Activated CD8-positive, alpha-beta memory T cell treated with anti-CD3 and anti-CD28 coated beads, Interleukin-2, amount 50 U/mL, for 48 hours (primary cell): Measurements from ENCODE around the gene C2CD2.
A peak's percentile ranks its signal among the peaks of the same experiment; 100 is the strongest.
"Not testable (repeated sequence)": the region's sequence is repeated elsewhere in the genome, so short reads cannot be mapped to it uniquely, and the experiment has no call there.

ENCODE experiments used
- DNase-seq: peaks from one replicate; pipeline ENCODE4 v3.0.0-alpha.2; 2020

The C2CD2 gene

GRCh38 chr21:41974752-41975053 is 20.9 kb upstream of the C2CD2 start:
- DNase-seq, result no peak

GRCh38 chr21:41973861-41974751 is 20.3 kb upstream of the C2CD2 start:
- peak; percentile 51 for DNase-seq

GRCh38 chr21:41973427-41973831 is 19.6 kb upstream of the C2CD2 start:
- DNase-seq, result no peak

GRCh38 chr21:41972511-41973205 is 18.8 kb upstream of the C2CD2 start:
- peak; percentile 23 for DNase-seq

GRCh38 chr21:41971891-41972290 is 18.1 kb upstream of the C2CD2 start:
- no peak for DNase-seq

- peak; percentile 23 for DNase-seq
Observed at GRCh38 chr21:41970751-41971653, 17.2 kb upstream of the C2CD2 start.

- no peak for DNase-seq
Observed at GRCh38 chr21:41970106-41970391, 16.2 kb upstream of the C2CD2 start.

- DNase-seq, result no peak
Observed at GRCh38 chr21:41967708-41968107, 13.9 kb upstream of the C2CD2 start.

- no peak for DNase-seq
Observed at GRCh38 chr21:41966872-41967621, 13.2 kb upstream of the C2CD2 start.

- DNase-seq, result peak; percentile 28
Observed at GRCh38 chr21:41966041-41966833, 12.4 kb upstream of the C2CD2 start.

- no peak for DNase-seq
Observed at GRCh38 chr21:41965461-41966013, 11.7 kb upstream of the C2CD2 start.

- DNase-seq, result peak; percentile 35
Observed at GRCh38 chr21:41965045-41965444, 11.2 kb upstream of the C2CD2 start.

GRCh38 chr21:41964171-41964570 is 10.4 kb upstream of the C2CD2 start:
- DNase-seq, result peak; percentile 30

- DNase-seq, result peak; percentile 20
Observed at GRCh38 chr21:41962425-41962966, 8.7 kb upstream of the C2CD2 start.

- DNase-seq, result no peak
Observed at GRCh38 chr21:41961753-41962152, 7.9 kb upstream of the C2CD2 start.

GRCh38 chr21:41961282-41961701 is 7.5 kb upstream of the C2CD2 start:
- peak; percentile 25 for DNase-seq

- peak; percentile 25 for DNase-seq
Observed at GRCh38 chr21:41960386-41960785, 6.6 kb upstream of the C2CD2 start.

GRCh38 chr21:41959697-41960096 is 5.9 kb upstream of the C2CD2 start:
- not testable (repeated sequence) for DNase-seq

- DNase-seq, result peak; percentile 39
Observed at GRCh38 chr21:41958886-41959563, 5.2 kb upstream of the C2CD2 start.

GRCh38 chr21:41957991-41958766 is 4.4 kb upstream of the C2CD2 start:
- DNase-seq, result no peak
